Mesothelial cell of epicardium (in vitro differentiated cells): Measurements from ENCODE around the gene HAGH. TPM values are rescaled to one million over a fixed set of nuclear protein-coding genes. Genes with fewer than 3 reads are reported as not detected.

Experiments
- DNase-seq, 2 experiments: peaks; one replicate each; pipeline ENCODE4 v3.0.0; 2021; ENCODE audit warnings: low spot score in 2 of 2; ENCODE audit not compliant: unreplicated experiment in 2 of 2
- H3K27ac Mint-ChIP-seq: 2 replicates; pipeline ENCODE4 v1.8.0; 2021; ENCODE audit warnings: mixed read lengths
- H3K27me3 Mint-ChIP-seq: 2 replicates; pipeline ENCODE4 v1.8.0; 2021; ENCODE audit warnings: low read depth, mixed read lengths
- H3K36me3 Mint-ChIP-seq: 2 replicates; pipeline ENCODE4 v1.8.0; 2021; ENCODE audit warnings: mixed read lengths
- H3K4me1 Mint-ChIP-seq: 2 replicates; pipeline ENCODE4 v1.8.0; 2021; ENCODE audit warnings: mixed read lengths
- H3K4me3 Mint-ChIP-seq: 2 replicates; pipeline ENCODE4 v1.8.0; 2021; ENCODE audit warnings: mild to moderate bottlenecking, moderate library complexity, mixed read lengths
- H3K9me3 Mint-ChIP-seq: 2 replicates; pipeline ENCODE4 v1.8.0; 2021; ENCODE audit warnings: mixed read lengths
- CTCF ChIP-seq: fragments of 200-600 bp; sonication (generic); IDR thresholded peaks from one replicate; pipeline ENCODE4 v1.5.0; 2021; ENCODE audit warnings: antibody characterized with exemption; ENCODE audit not compliant: unreplicated experiment
- total RNA-seq: library from RNA; stranded (reverse); gene quantifications from 3 replicates; pipeline ENCODE4 v1.2.1, GENCODE V29; 2021

Gene HAGH
- total RNA-seq, 1 donor from 2014 or later = 27.8 TPM

GRCh38 chr16:1782408-1783264, 44.0 kb downstream of the HAGH start, which contains the start of the genes NUBP2 and SPSB3:
NUBP2 (plus strand) TSS chr16:1782960; CDS start chr16:1783021, 61 bp downstream.
SPSB3 (minus strand) TSS chr16:1782571; CDS start chr16:1781483, 1,088 bp downstream.
- peak within 1 kb of the TSS; percentile 94 for H3K27ac Mint-ChIP-seq
- H3K4me3 Mint-ChIP-seq = peak within 1 kb of the TSS; percentile 92
- no peaks in the 10 kb centered on the region for H3K9me3 Mint-ChIP-seq
- TF ChIP-seq CTCF = no peak
- no peaks in the 10 kb centered on the region for H3K27me3 Mint-ChIP-seq
- peaks cover 18% of the 10 kb centered on the region for H3K4me1 Mint-ChIP-seq
- no peaks in the 10 kb centered on the region for H3K36me3 Mint-ChIP-seq
- DNase-seq = peak; percentile 97 to 100

- Mint-ChIP-seq H3K27ac (peak overlapping the region; percentile 91), H3K36me3 (no peaks in the 10 kb centered on the region), H3K9me3 (no peaks in the 10 kb centered on the region), H3K27me3 (no peaks in the 10 kb centered on the region), H3K4me3 (peak overlapping the region; percentile 83), H3K4me1 (peaks cover 18% of the 10 kb centered on the region)
- TF ChIP-seq CTCF = no peak
- no peak for DNase-seq
Measured at GRCh38 chr16:1781758-1782407, 44.7 kb downstream of the HAGH start.

GRCh38 chr16:1781254-1781653, 45.4 kb downstream of the HAGH start:
- peaks cover 18% of the 10 kb centered on the region for H3K4me1 Mint-ChIP-seq
- no peak for DNase-seq
- no peaks in the 10 kb centered on the region for H3K27me3 Mint-ChIP-seq
- H3K9me3 Mint-ChIP-seq = no peaks in the 10 kb centered on the region
- H3K27ac Mint-ChIP-seq = peak overlapping the region; percentile 91
- no peak for TF ChIP-seq CTCF
- no peaks in the 10 kb centered on the region for H3K36me3 Mint-ChIP-seq
- H3K4me3 Mint-ChIP-seq = peak overlapping the region; percentile 83

- H3K27me3 Mint-ChIP-seq = no peaks in the 10 kb centered on the region
- H3K4me1 Mint-ChIP-seq = peaks cover 18% of the 10 kb centered on the region
- H3K27ac Mint-ChIP-seq = no peak overlapping the region
- H3K4me3 Mint-ChIP-seq = peak overlapping the region; percentile 83
- TF ChIP-seq CTCF = no peak
- no peak for DNase-seq
- no peaks in the 10 kb centered on the region for H3K9me3 Mint-ChIP-seq
- no peaks in the 10 kb centered on the region for H3K36me3 Mint-ChIP-seq
Measured at GRCh38 chr16:1780677-1781072, 46.0 kb downstream of the HAGH start.

GRCh38 chr16:1779741-1780676, 46.6 kb downstream of the HAGH start:
- DNase-seq = no peak
- no peaks in the 10 kb centered on the region for H3K36me3 Mint-ChIP-seq
- no peak for TF ChIP-seq CTCF
- peak overlapping the region; percentile 47 for H3K27ac Mint-ChIP-seq
- H3K4me3 Mint-ChIP-seq = peak overlapping the region; percentile 83
- H3K4me1 Mint-ChIP-seq = peaks cover 17% of the 10 kb centered on the region
- no peaks in the 10 kb centered on the region for H3K27me3 Mint-ChIP-seq
- H3K9me3 Mint-ChIP-seq = no peaks in the 10 kb centered on the region
